SH-SY5Y (cell line): ENCODE results near the gene TC2N.

Source experiments
- GATA2 ChIP-seq: IDR thresholded peaks from 2 replicates; pipeline ENCODE4 v1.6.1; 2011; ENCODE audit warnings: mild to moderate bottlenecking, low read depth, low read length
- GATA3 ChIP-seq: IDR thresholded peaks from 2 replicates; pipeline ENCODE4 v1.6.1; 2011; ENCODE audit warnings: low read depth, mild to moderate bottlenecking, low read length, moderate library complexity

DNA sequence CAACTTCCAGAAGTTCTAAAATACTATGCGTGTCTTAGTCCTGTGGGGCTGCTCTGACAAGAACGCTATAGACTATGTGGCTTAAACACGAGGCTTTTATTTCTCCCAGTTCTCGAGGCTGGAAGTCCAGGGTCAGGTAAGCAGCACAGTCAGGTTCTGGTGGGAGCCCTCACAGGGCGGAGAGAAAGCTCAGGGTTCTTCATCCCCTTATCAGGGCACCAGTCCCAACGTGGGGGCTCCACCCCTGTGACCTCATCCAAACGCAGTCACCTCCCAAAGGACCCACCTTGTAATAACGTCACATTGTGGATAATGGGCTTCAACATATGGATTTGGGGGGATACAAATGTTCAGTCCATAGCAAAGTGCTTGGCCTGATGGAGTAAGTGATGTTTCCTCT is 37.1 kb upstream of the TC2N start:
- TF ChIP-seq GATA2 (no peak), GATA3 (no peak)
